HepG2 (cell line): ENCODE data around the gene MIF4GD. TPM values are rescaled to one million over a fixed set of nuclear protein-coding genes. Genes with fewer than 3 reads are reported as not detected.

Source experiments
- CREB1 ChIP-seq, 2 experiments: fragments of 450-650 bp in 1 of 2; IDR thresholded peaks; 2 replicates each; pipeline ENCODE4 v1.6.1; 2016 to 2017; ENCODE audit warnings: control low read depth in 1 of 2, mild to moderate bottlenecking in 1 of 2, missing compliant biosample characterization in 1 of 2, missing genetic modification characterization in 1 of 2
- DNMT3B ChIP-seq: conservative IDR thresholded peaks from 2 replicates; pipeline ENCODE4 v1.6.1; 2016; ENCODE audit warnings: missing biosample characterization, control low read depth
- FOXJ3 ChIP-seq: sonication (generic); formaldehyde crosslinking; IDR thresholded peaks from 2 replicates; pipeline ENCODE4 v1.4.0; 2020; ENCODE audit warnings: missing genetic modification reagents, mild to moderate bottlenecking, borderline replicate concordance
- HDAC1 ChIP-seq: sonication (generic); formaldehyde crosslinking; IDR thresholded peaks from 2 replicates; pipeline ENCODE4 v1.5.1; 2020; ENCODE audit warnings: mild to moderate bottlenecking, missing genetic modification reagents
- HES4 ChIP-seq: sonication (generic); formaldehyde crosslinking; IDR thresholded peaks from 2 replicates; pipeline ENCODE4 v1.9.0; 2021; ENCODE audit warnings: mild to moderate bottlenecking, missing genetic modification reagents, borderline replicate concordance
- HNRNPLL ChIP-seq: fragments of 200-400 bp; formaldehyde crosslinking; IDR thresholded peaks from 2 replicates; pipeline ENCODE4 v1.6.1; 2017; ENCODE audit warnings: mild to moderate bottlenecking, low read depth, low read length; ENCODE audit not compliant: poor library complexity, severe bottlenecking
- KLF6 ChIP-seq: IDR thresholded peaks from 2 replicates; pipeline ENCODE4 v1.8.0; 2016; ENCODE audit warnings: missing biosample characterization, missing genetic modification reagents
- POLR2A ChIP-seq, 2 experiments: IDR thresholded peaks; 2 replicates each; pipeline ENCODE4 v1.6.1; 2011; ENCODE audit warnings: low read depth in 2 of 2, low read length in 2 of 2, mild to moderate bottlenecking in 1 of 2, moderate library complexity in 1 of 2; ENCODE audit not compliant: insufficient read depth in 1 of 2
- PRPF4 ChIP-seq: fragments of 200-400 bp; formaldehyde crosslinking; IDR thresholded peaks from 2 replicates; pipeline ENCODE4 v1.6.1; 2016; ENCODE audit warnings: low read length, low read depth; ENCODE audit not compliant: poor library complexity, severe bottlenecking
- THAP7 ChIP-seq: sonication (generic); formaldehyde crosslinking; IDR thresholded peaks from 2 replicates; pipeline ENCODE4 v1.8.1; 2023; ENCODE audit warnings: mild to moderate bottlenecking, missing genetic modification reagents
- WIZ ChIP-seq: sonication (generic); formaldehyde crosslinking; IDR thresholded peaks from 2 replicates; pipeline ENCODE4 v1.5.1; 2020; ENCODE audit warnings: mild to moderate bottlenecking, missing genetic modification reagents
- ZBTB14 ChIP-seq: sonication (generic); formaldehyde crosslinking; IDR thresholded peaks from 2 replicates; pipeline ENCODE4 v1.4.0; 2020; ENCODE audit warnings: missing genetic modification reagents
- ZBTB2 ChIP-seq: sonication (generic); formaldehyde crosslinking; IDR thresholded peaks from 2 replicates; pipeline ENCODE4 v1.8.0; 2022; ENCODE audit warnings: low read depth, missing genetic modification reagents
- ZNF276 ChIP-seq: sonication (generic); formaldehyde crosslinking; IDR thresholded peaks from 2 replicates; pipeline ENCODE4 v1.4.0; 2020; ENCODE audit warnings: mild to moderate bottlenecking, low read depth, missing genetic modification reagents
- ZNF605 ChIP-seq: sonication (generic); formaldehyde crosslinking; IDR thresholded peaks from 2 replicates; pipeline ENCODE4 v1.8.0; 2022; ENCODE audit warnings: mild to moderate bottlenecking, missing genetic modification reagents
- ZNF646 ChIP-seq: sonication (generic); formaldehyde crosslinking; IDR thresholded peaks from 2 replicates; pipeline ENCODE4 v1.9.0; 2021; ENCODE audit warnings: mild to moderate bottlenecking, missing genetic modification reagents
- ZNF7 ChIP-seq: IDR thresholded peaks from 2 replicates; pipeline ENCODE4 v1.6.1; 2016; ENCODE audit warnings: missing biosample characterization, missing genetic modification reagents
- ZSCAN9 ChIP-seq: IDR thresholded peaks from 2 replicates; pipeline ENCODE4 v1.6.1; 2016; ENCODE audit warnings: borderline replicate concordance
- polyA plus RNA-seq, 8 experiments: library from polyadenylated mRNA; depleted of rRNA in 3 of 8; stranded (reverse) in 7 of 8; unstranded in 1 of 8; fragments of >200 nt; fragmentation: Illumina TruSeq in 4 of 8; extraction: Trizol in 4 of 8; gene quantifications; 2 replicates each; pipeline versions ENCODE4 v1.2.1 to v1.2.3, GENCODE V29; 2011 to 2016; ENCODE audit warnings: low read depth in 4 of 8, missing spikeins in 1 of 8, mixed read lengths in 1 of 8; ENCODE audit not compliant: insufficient read depth in 1 of 8
- total RNA-seq, 5 experiments: library from RNA; depleted of rRNA; stranded (reverse); fragments of >200 nt; fragmentation: Illumina TruSeq; extraction: Trizol; gene quantifications; 2 replicates each; pipeline ENCODE4 v1.2.3, GENCODE V29; 2016; ENCODE audit warnings: low read depth in 1 of 5

Gene MIF4GD
- total and polyA plus RNA-seq, 2 of the 13 experiments (the other 11 are each of a cell fraction or from before 2014, with no cell fraction given), result 14.0 to 28.0 TPM

GRCh38 chr17:75270966-75271232 lies at the start of gene MIF4GD (continued):
- TF ChIP-seq HDAC1 (CRISPR knock-in tag) (no peak), ZNF646 (CRISPR knock-in tag) (0 out of 2 replicates have a peak, but pooled peaks have one; percentile 3), FOXJ3 (CRISPR knock-in tag) (no peak), ZBTB14 (CRISPR knock-in tag) (peak; percentile 88; the same call in 1 of the 2 replicates), ZBTB2 (CRISPR knock-in tag) (no peak), POLR2A (IDR thresholded peaks at IDR 0.05; ENCODE audit: insufficient read depth in 1 of 2, low read depth in 2 of 2, low read length in 2 of 2) (peak in 1 of 2 experiments; percentile 20; a peak in 1 of 4 replicates), PRPF4 (no peak), ZSCAN9 (CRISPR knock-in tag) (no peak), HES4 (0 out of 2 replicates have a peak, but pooled peaks have one; percentile 13), ZNF7 (no peak), CREB1 (IDR thresholded peaks at IDR 0.05) (no peak), CREB1 (CRISPR knock-in tag; IDR thresholded peaks at IDR 0.05) (no peak), WIZ (no peak), HNRNPLL (peak; percentile 4), ZNF605 (peak; percentile 11), ZNF276 (CRISPR knock-in tag) (no peak), KLF6 (CRISPR knock-in tag) (no peak), THAP7 (CRISPR knock-in tag) (0 out of 2 replicates have a peak, but pooled peaks have one; percentile 7), DNMT3B (0 out of 2 replicates have a peak, but pooled peaks have one; percentile 6)
